H1 (cell line): Measurements from ENCODE around the gene VIPR1. TPM values are rescaled to one million over a fixed set of nuclear protein-coding genes. Genes with fewer than 3 reads are reported as not detected.

Source experiments
- CTCF ChIA-PET: fragments of 300-600 bp; sonication (Branson Sonifier 250); formaldehyde crosslinking; loops from one replicate; lab custom pipeline; 2021; ENCODE audit not compliant: partially characterized antibody; lab: Charles Lee
- POLR2A ChIA-PET: fragments of 300-600 bp; sonication (Branson Sonifier 250); formaldehyde crosslinking; loops from one replicate; lab custom pipeline; 2021; ENCODE audit warnings: inconsistent platforms; ENCODE audit not compliant: partially characterized antibody; lab: Charles Lee
- DNase-seq, 2 experiments: peaks; one replicate each; pipeline versions ENCODE4 v3.0.0 to v3.0.0-alpha.2; 2010 to 2022; ENCODE audit warnings: low spot score in 2 of 2, low read depth in 1 of 2, mixed read lengths in 1 of 2
- FAIRE-seq: peaks from 2 replicates; lab custom pipeline; 2011; peaks lifted over from hg19 to GRCh38; lab: Jason Lieb, UNC
- H2AFZ ChIP-seq: 2 replicates; pipeline ENCODE4 v1.8.1; 2012; ENCODE audit warnings: low read length, inconsistent platforms
- H2AK5ac ChIP-seq: 2 replicates; pipeline ENCODE4 v1.6.1; 2013; ENCODE audit warnings: low read depth, low read length
- H2BK120ac ChIP-seq: replicated peaks from 2 replicates; pipeline ENCODE3; 2013; ENCODE audit warnings: low read depth, low read length, inconsistent platforms
- H2BK12ac ChIP-seq: 2 replicates; pipeline ENCODE4 v1.6.1; 2013; ENCODE audit warnings: low read depth, low read length
- H2BK15ac ChIP-seq: 2 replicates; pipeline ENCODE4 v1.6.1; 2013; ENCODE audit warnings: low read length
- H2BK20ac ChIP-seq: 2 replicates; pipeline ENCODE4 v1.6.1; 2013; ENCODE audit warnings: low read length
- H2BK5ac ChIP-seq: 2 replicates; pipeline ENCODE4 v1.6.1; 2013; ENCODE audit warnings: low read depth, low read length
- H3K14ac ChIP-seq: 2 replicates; pipeline ENCODE4 v1.6.1; 2013; ENCODE audit warnings: inconsistent platforms; ENCODE audit not compliant: insufficient read length
- H3K18ac ChIP-seq: 2 replicates; pipeline ENCODE4 v1.6.1; 2013; ENCODE audit warnings: low read length; ENCODE audit errors: extremely low read depth
- H3K23ac ChIP-seq: 2 replicates; pipeline ENCODE4 v1.6.1; 2013; ENCODE audit warnings: inconsistent platforms; ENCODE audit not compliant: insufficient read length
- H3K23me2 ChIP-seq: 2 replicates; pipeline ENCODE4 v1.6.1; 2013; ENCODE audit warnings: low read depth, low read length
- H3K27ac ChIP-seq: 2 replicates; pipeline ENCODE4 v1.6.1; 2011; ENCODE audit warnings: low read depth, low read length, inconsistent platforms
- H3K27me3 ChIP-seq, 4 experiments: replicated peaks in 1 of 4; 1 replicate in 1 of 4; 2 replicates in 3 of 4; pipeline versions ENCODE4 v1.6.1 to v1.8.1; 2011 to 2013; ENCODE audit warnings: low read length in 3 of 4, mild to moderate bottlenecking in 3 of 4, inconsistent platforms in 2 of 4, mixed read lengths in 2 of 4, moderate library complexity in 1 of 4; ENCODE audit not compliant: control insufficient read depth in 3 of 4, insufficient read depth in 3 of 4; ENCODE audit errors: extremely low read depth in 1 of 4
- H3K36me3 ChIP-seq, 4 experiments: 2 replicates each; pipeline versions ENCODE4 v1.6.1 to v1.8.1; 2011 to 2013; ENCODE audit warnings: mild to moderate bottlenecking in 4 of 4, low read length in 3 of 4, moderate library complexity in 2 of 4, control low read depth in 1 of 4, inconsistent platforms in 1 of 4; ENCODE audit not compliant: insufficient read depth in 4 of 4, control insufficient read depth in 2 of 4
- H3K4ac ChIP-seq: replicated peaks from 2 replicates; pipeline ENCODE3; 2013; ENCODE audit warnings: low read length, low read depth, mixed read lengths, inconsistent platforms; ENCODE audit not compliant: insufficient read length
- H3K4me1 ChIP-seq, 4 experiments: replicated peaks in 1 of 4; 1 replicate in 1 of 4; 2 replicates in 3 of 4; pipeline versions ENCODE4 v1.6.1 to v1.8.1; 2011 to 2013; ENCODE audit warnings: low read length in 3 of 4, inconsistent platforms in 2 of 4, mixed read lengths in 1 of 4; ENCODE audit not compliant: insufficient read depth in 4 of 4, control insufficient read depth in 3 of 4
- H3K4me2 ChIP-seq, 2 experiments: 2 replicates each; pipeline versions ENCODE4 v1.6.1 to v1.8.1; 2011 to 2013; ENCODE audit warnings: low read depth in 2 of 2, low read length in 2 of 2, control low read depth in 1 of 2, inconsistent platforms in 1 of 2, mild to moderate bottlenecking in 1 of 2; ENCODE audit not compliant: insufficient read depth in 1 of 2
- H3K4me3 ChIP-seq, 4 experiments: fragments of 200-600, 300-600 bp in 1 of 4; sonication (generic), shearing (Covaris generic), sonication (Bioruptor Twin) in 1 of 4; 2 replicates each; pipeline versions ENCODE4 v1.5.1 to v1.8.1; 2011 to 2016; ENCODE audit warnings: low read length in 4 of 4, low read depth in 3 of 4, control low read depth in 2 of 4, inconsistent platforms in 2 of 4, mild to moderate bottlenecking in 2 of 4, mixed read lengths in 1 of 4, moderate library complexity in 1 of 4; ENCODE audit not compliant: insufficient read depth in 2 of 4; ENCODE audit errors: extremely low read depth in 1 of 4
- H3K56ac ChIP-seq: replicated peaks from 2 replicates; pipeline ENCODE3; 2013; ENCODE audit warnings: low read depth, mild to moderate bottlenecking, mixed read lengths, low read length, inconsistent platforms; ENCODE audit not compliant: insufficient read length
- H3K79me1 ChIP-seq: 2 replicates; pipeline ENCODE4 v1.6.1; 2013; ENCODE audit warnings: low read depth, low read length, control low read depth
- H3K79me2 ChIP-seq, 2 experiments: 2 replicates each; pipeline versions ENCODE4 v1.6.1 to v1.8.1; 2012 to 2013; ENCODE audit warnings: low read length in 2 of 2, mild to moderate bottlenecking in 2 of 2, inconsistent platforms in 1 of 2; ENCODE audit not compliant: insufficient read depth in 2 of 2, control insufficient read depth in 1 of 2
- H3K9ac ChIP-seq, 4 experiments: replicated peaks in 1 of 4; 1 replicate in 1 of 4; 2 replicates in 3 of 4; pipeline versions ENCODE4 v1.6.1 to v1.8.1; 2011 to 2013; ENCODE audit warnings: low read depth in 3 of 4, low read length in 3 of 4, control low read depth in 2 of 4, mild to moderate bottlenecking in 2 of 4, moderate library complexity in 2 of 4, inconsistent platforms in 1 of 4; ENCODE audit errors: extremely low read depth in 1 of 4
- H3K9me3 ChIP-seq, 2 experiments: 2 replicates each; pipeline versions ENCODE4 v1.6.1 to v1.8.1; 2012 to 2013; ENCODE audit warnings: mild to moderate bottlenecking in 2 of 2, moderate library complexity in 2 of 2, control low read depth in 1 of 2, inconsistent platforms in 1 of 2, low read depth in 1 of 2, low read length in 1 of 2, mixed read lengths in 1 of 2; ENCODE audit not compliant: insufficient read depth in 2 of 2
- H4K20me1 ChIP-seq, 2 experiments: replicated peaks in 1 of 2; 2 replicates each; pipeline versions ENCODE3 to v1.8.1; 2011 to 2013; ENCODE audit warnings: inconsistent platforms in 2 of 2, low read length in 2 of 2, mild to moderate bottlenecking in 1 of 2; ENCODE audit not compliant: insufficient read depth in 2 of 2, control insufficient read depth in 1 of 2
- H4K5ac ChIP-seq: 2 replicates; pipeline ENCODE4 v1.6.1; 2013; ENCODE audit warnings: low read length, low read depth, mixed read lengths, inconsistent platforms; ENCODE audit not compliant: insufficient read length
- H4K8ac ChIP-seq: 2 replicates; pipeline ENCODE4 v1.8.0; 2013; ENCODE audit warnings: mild to moderate bottlenecking, moderate library complexity, low read length, inconsistent platforms; ENCODE audit not compliant: insufficient read depth; ENCODE audit errors: extremely low read depth
- H4K91ac ChIP-seq: replicated peaks from 2 replicates; pipeline ENCODE3; 2013; ENCODE audit warnings: low read length, mixed read lengths, inconsistent platforms; ENCODE audit not compliant: insufficient read length
- ATF3 ChIP-seq: IDR thresholded peaks from 2 replicates; pipeline ENCODE4 v1.6.1; 2011; ENCODE audit warnings: low read depth, mild to moderate bottlenecking, low read length; ENCODE audit not compliant: insufficient read depth
- BCL11A ChIP-seq, 2 experiments: IDR thresholded peaks; one replicate each; pipeline ENCODE4 v1.6.1; 2011; ENCODE audit warnings: low read depth in 2 of 2, low read length in 2 of 2, mild to moderate bottlenecking in 2 of 2
- BRCA1 ChIP-seq: IDR thresholded peaks from 2 replicates; pipeline ENCODE4 v1.6.1; 2012; ENCODE audit warnings: low read depth, low read length, improper control_type of control experiment
- CHD2 ChIP-seq: IDR thresholded peaks from 2 replicates; pipeline ENCODE4 v1.6.1; 2012; ENCODE audit warnings: low read length, improper control_type of control experiment
- EGR1 ChIP-seq: IDR thresholded peaks from 2 replicates; pipeline ENCODE4 v1.6.1; 2011; ENCODE audit warnings: low read depth, low read length, borderline replicate concordance
- KDM1A ChIP-seq: fragments of 200-600, 300-600 bp; sonication (generic); IDR thresholded peaks from 2 replicates; pipeline ENCODE4 v1.7.1; 2016; ENCODE audit warnings: mild to moderate bottlenecking, low read length, borderline replicate concordance
- SAP30 ChIP-seq: fragments of 300-600 bp; sonication (generic); IDR thresholded peaks from 2 replicates; pipeline ENCODE4 v1.7.1; 2012; ENCODE audit warnings: low read length, moderate library complexity, mild to moderate bottlenecking, inconsistent platforms; ENCODE audit not compliant: insufficient read depth, insufficient replicate concordance
- SIRT6 ChIP-seq: IDR thresholded peaks from one replicate; pipeline ENCODE4 v1.7.1; 2012; ENCODE audit warnings: low read length, inconsistent platforms
- SIX5 ChIP-seq: IDR thresholded peaks from 2 replicates; pipeline ENCODE4 v1.6.1; 2011; ENCODE audit warnings: mild to moderate bottlenecking, low read depth, low read length
- SP1 ChIP-seq: IDR thresholded peaks from 2 replicates; pipeline ENCODE4 v1.6.1; 2011; ENCODE audit warnings: low read depth, low read length
- TCF12 ChIP-seq: IDR thresholded peaks from 2 replicates; pipeline ENCODE4 v1.6.1; 2011; ENCODE audit warnings: low read depth, mild to moderate bottlenecking, low read length
- WGBS, 2 experiments: shearing (Covaris generic) in 1 of 2; methylation state at CpG; one replicate each; pipeline versions ENCODE4 v1.1.6 to v1.1.7; 2013 to 2015; ENCODE audit warnings: low lambda C conversion rate in 2 of 2, mixed read lengths in 2 of 2, inconsistent platforms in 1 of 2, low coverage in 1 of 2, missing lambda C conversion rate in 1 of 2; ENCODE audit not compliant: insufficient replicate concordance in 2 of 2, insufficient coverage in 1 of 2, insufficient read length in 1 of 2; ENCODE audit errors: extremely low coverage in 1 of 2, missing lambda C conversion rate in 1 of 2; 5-methylcytosine and 5-hydroxymethylcytosine counted together
- polyA plus RNA-seq, 7 experiments: library from polyadenylated mRNA; depleted of rRNA in 3 of 7; stranded (reverse) in 5 of 7; unstranded in 2 of 7; fragments of >200 nt in 5 of 7; fragments of 200-250 nt in 2 of 7; gene quantifications; 1 replicate in 5 of 7; 2 replicates in 1 of 7; 4 replicates in 1 of 7; pipeline versions ENCODE4 v1.2.1 to v1.2.3, GENCODE V29; 2011 to 2013; ENCODE audit warnings: missing spikeins in 2 of 7, mixed read lengths in 2 of 7
- total RNA-seq: library from RNA; stranded (reverse); fragmentation: NEBNext Ultra II Directional; extraction: Animal tissue kit (Norgen Biotek cat#: 25700); gene quantifications from 2 replicates; pipeline ENCODE4 v1.2.1, GENCODE V29; 2021

The VIPR1 gene
- total and polyA plus RNA-seq, 2 of the 8 experiments (the other 6 are each of a cell fraction or from before 2014, with no cell fraction given), result 7.8 to 10.1 TPM

- H3K9ac ChIP-seq, result no peak overlapping the region
- H2AK5ac ChIP-seq, result no peak overlapping the region
- H2BK120ac ChIP-seq, result no peak overlapping the region
- H2BK15ac ChIP-seq, result no peak overlapping the region
- WGBS, 2 experiments, result 83% methylated on average over 1 of the region's 1 CpG; no CpG with 5 or more reads in 1 of the 2 experiments
- H3K79me1 ChIP-seq, result no peaks in the 10 kb centered on the region; the same call in 1 of the 2 replicates
- H4K8ac ChIP-seq, result no peak overlapping the region
- no peak overlapping the region for H2BK5ac ChIP-seq
- H3K56ac ChIP-seq, result no peak overlapping the region
- no peak overlapping the region for H3K18ac ChIP-seq
- no peak overlapping the region for H2BK12ac ChIP-seq
- no peak overlapping the region for H3K14ac ChIP-seq
- H3K27me3 ChIP-seq, result no peaks in the 10 kb centered on the region
- no peaks in the 10 kb centered on the region for H3K23me2 ChIP-seq
- POLR2A ChIA-PET, result no interaction called here
- no peak overlapping the region for H4K91ac ChIP-seq
- CTCF ChIA-PET, result interaction anchor here (0.9 to 23.9 kb wide), 6 partner anchors 12 to 361 kb away, joined by 3 to 458 read pairs (median 4); no protein-coding TSS in a partner anchor
- H4K20me1 ChIP-seq, result peaks cover 0 to 2% of the 10 kb centered on the region in 2 experiments
- no peak overlapping the region for H3K4me3 ChIP-seq
- no peak overlapping the region for H2BK20ac ChIP-seq
- no peaks in the 10 kb centered on the region for H3K79me2 ChIP-seq
- H3K9me3 ChIP-seq, result no peaks in the 10 kb centered on the region
- no peak for FAIRE-seq
- DNase-seq, result no peak
- no peak overlapping the region for H3K23ac ChIP-seq
- H3K4ac ChIP-seq, result no peak overlapping the region
- peaks cover 10 to 59% (median 40%) of the 10 kb centered on the region in 4 experiments for H3K36me3 ChIP-seq
- H4K5ac ChIP-seq, result no peak overlapping the region
- no peaks in the 10 kb centered on the region for H3K4me1 ChIP-seq
- H2AFZ ChIP-seq, result no peak overlapping the region
- TF ChIP-seq TCF12 (no peak), SP1 (no peak), SIRT6 (no peak), CHD2 (no peak), SIX5 (no peak), BCL11A (IDR thresholded peaks at IDR 0.05; ENCODE audit: low read depth in 2 of 2, low read length in 2 of 2) (no peak), EGR1 (no peak), SAP30 (no peak), BRCA1 (no peak), KDM1A (no peak), ATF3 (no peak)
- TF ChIP-seq, all 59 proteins: peak for 0
- no peak overlapping the region for H3K27ac ChIP-seq
- no peak overlapping the region for H3K4me2 ChIP-seq
These were observed 50.4 kb downstream of the VIPR1 start for GRCh38 chr3:42552830-42553229.
